SKM-1 (cell line): ENCODE results near the gene CXCL17.

Experiments used
- DNase-seq: peaks from one replicate; lab custom pipeline; 2025; ENCODE audit not compliant: unreplicated experiment; lab: John Stamatoyannopoulos, UW

Gene CXCL17

GRCh38 chr19:42424712-42425131 lies 18.0 kb downstream of the CXCL17 start:
- DNase-seq, result no peak

GRCh38 chr19:42424345-42424707 lies 18.4 kb downstream of the CXCL17 start:
- DNase-seq, result no peak

- peak; percentile 60 for DNase-seq
Measured at GRCh38 chr19:42423462-42424344, 19.0 kb downstream of the CXCL17 start.

DNA sequence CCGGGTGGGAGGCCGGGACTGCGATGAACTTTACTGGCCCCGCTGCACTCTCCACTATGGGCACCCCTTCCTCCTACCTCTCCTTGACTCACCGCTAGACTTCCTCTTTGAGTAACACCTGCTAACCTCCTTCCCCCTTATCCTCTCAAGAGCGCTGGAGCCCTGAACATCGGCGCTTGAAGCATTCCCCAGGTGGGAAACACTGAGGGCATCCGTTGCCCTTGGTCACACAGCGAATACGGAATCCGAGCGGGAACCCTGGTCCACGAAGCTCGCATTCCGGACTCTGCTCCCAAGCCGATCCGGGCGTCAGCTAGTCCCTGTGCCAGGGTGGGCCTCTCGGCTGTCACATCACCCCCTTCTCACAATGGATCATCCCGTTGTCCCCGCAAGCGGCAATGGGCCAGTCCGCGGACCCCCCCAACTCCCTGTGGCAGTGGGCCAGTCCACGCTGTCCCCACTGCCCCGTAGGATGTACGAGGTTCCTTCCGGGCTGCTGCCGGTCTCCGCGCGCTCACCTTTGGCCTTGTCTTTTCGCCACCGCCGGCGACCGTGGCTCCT lies 19.8 kb downstream of the CXCL17 start:
- DNase-seq, result no peak

DNA sequence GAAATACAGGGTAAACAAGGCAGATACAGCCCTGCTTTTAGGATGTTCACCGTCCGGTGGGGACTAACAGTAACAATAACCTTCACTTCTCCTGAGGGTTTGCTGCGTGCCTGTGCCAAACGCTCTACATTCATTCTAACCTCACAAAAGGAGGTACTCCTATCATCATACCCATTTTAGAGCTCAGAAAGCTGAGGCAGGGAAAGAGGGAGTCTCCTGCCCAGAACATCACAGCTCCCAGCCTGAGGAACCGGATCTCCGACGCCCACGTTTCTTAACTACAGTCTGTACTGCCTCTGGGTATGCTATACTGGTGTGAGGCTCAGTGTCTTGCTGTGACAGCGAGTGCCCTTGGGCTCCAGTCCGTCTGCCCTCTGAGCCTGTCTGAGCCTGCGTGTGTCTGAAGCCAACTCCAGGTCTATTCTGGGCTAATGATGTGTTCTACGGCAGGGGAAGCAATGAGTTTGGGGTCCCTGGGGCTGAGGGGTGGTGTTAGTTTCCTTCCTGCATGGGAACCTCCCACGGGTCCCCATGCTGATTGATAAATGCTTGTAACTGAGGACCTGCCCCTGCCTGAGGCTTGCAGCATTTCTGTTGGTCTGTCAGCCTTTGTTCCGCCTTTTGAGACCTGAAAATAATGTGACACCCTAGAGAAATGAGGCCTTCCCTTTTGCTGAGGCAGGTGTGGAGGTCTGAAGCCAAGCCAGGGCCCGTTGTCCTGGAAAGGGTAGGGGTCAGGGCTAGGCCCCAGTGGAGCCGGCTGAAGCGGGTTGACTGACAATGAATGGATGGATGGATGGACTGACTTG lies 20.4 kb downstream of the CXCL17 start:
- DNase-seq, result no peak

GRCh38 chr19:42421591-42422031 lies 21.1 kb downstream of the CXCL17 start:
- DNase-seq, result no peak

DNA sequence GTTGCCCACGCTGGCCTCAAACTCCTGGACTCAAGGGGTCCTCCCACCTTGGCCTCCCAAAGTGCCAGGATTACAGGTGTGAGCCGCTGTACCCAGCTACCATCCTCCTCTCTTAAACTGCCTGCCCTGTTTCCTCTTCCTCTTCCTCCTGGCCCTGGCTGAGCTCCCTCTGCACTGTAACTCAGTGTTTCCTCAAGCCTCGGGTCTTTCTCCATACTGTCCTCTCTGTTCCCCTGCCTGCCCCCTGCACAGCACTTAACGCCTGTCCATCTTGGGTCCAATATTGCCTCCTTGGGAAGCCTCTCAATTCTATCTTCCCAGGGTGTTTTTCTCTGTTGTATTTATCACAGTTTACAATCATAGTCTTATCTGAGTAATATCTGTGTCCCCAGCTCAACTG lies 21.6 kb downstream of the CXCL17 start:
- DNase-seq, result no peak

DNA sequence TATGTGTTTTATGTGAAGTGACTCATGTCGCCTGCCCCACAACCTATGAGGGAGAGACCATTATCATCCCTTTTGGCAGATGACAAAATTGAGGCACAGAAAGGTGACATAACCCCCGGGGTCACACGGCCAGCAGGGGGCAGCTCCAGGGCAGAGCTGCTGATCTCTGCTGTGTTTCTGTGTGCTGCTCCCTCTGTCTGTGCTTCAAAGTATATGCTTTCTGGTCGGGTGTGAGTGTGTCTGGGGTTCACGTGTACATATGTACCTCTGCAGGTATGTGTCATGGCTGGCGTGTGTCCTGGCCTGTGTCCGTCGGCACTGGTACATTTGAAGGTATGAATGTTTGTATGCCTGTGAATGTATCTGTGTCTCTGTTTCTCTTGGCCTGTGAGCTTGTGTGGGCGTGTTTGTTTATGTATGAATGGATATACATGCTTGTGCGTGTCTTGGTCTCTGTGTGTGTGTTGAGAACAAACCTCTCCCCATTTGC lies 22.6 kb downstream of the CXCL17 start:
- DNase-seq, result no peak

GRCh38 chr19:42419309-42419708 lies 23.4 kb downstream of the CXCL17 start:
- DNase-seq, result no peak

GRCh38 chr19:42412661-42413076 lies 30.1 kb downstream of the CXCL17 start:
- no peak for DNase-seq

DNA sequence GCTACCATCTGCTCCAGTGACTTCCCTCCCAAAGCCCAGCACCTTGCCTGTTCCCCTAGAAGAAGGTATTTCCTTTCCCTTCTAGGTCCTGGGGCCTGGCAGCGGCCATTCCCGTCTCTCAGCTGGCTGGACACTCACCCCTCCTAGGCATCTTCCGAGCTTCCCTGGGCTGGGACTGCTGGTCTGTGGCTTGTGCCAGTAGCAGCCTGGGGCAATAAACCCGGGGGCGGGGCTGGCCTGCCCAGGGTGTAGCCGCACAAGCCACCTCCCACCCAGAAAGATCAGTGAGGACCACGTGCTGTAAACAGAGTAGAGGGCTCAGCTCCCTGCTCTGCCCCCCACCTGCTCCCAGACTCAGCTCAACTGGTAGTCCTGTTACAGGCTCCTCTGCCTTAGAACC lies 30.5 kb downstream of the CXCL17 start:
- no peak for DNase-seq

- DNase-seq, result no peak
Measured at GRCh38 chr19:42411581-42412178, 31.1 kb downstream of the CXCL17 start.

DNA sequence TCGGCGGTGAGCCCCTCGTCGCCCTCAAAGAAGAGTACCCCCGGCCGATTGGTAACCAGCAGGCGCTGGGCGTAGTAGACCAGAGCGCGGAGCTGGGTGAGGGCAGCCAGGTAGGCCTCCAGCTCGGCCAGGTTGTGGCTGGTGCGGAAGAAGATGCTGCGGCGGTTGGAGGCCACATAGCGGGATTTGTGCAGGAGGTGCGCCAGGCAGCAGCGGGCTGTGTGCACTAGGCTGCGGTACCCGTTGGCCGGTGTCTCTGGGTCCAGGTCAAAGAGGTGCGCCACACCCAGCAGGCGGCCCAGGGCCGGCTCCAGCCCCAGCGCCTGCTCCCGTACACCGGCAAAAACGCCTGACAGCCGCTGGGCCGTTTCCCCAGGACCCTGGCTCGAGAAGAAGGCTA lies 32.4 kb downstream of the CXCL17 start:
- DNase-seq, result no peak

- no peak for DNase-seq
Measured at GRCh38 chr19:42409477-42409876, 33.3 kb downstream of the CXCL17 start.

GRCh38 chr19:42407816-42408175 lies 35.0 kb downstream of the CXCL17 start:
- DNase-seq, result no peak

- no peak for DNase-seq
Measured at GRCh38 chr19:42407085-42407815, 35.5 kb downstream of the CXCL17 start.

- DNase-seq, result no peak
Measured at GRCh38 chr19:42406111-42406510, 36.6 kb downstream of the CXCL17 start.

- no peak for DNase-seq
Measured at GRCh38 chr19:42403586-42403985, 39.2 kb downstream of the CXCL17 start.

DNA sequence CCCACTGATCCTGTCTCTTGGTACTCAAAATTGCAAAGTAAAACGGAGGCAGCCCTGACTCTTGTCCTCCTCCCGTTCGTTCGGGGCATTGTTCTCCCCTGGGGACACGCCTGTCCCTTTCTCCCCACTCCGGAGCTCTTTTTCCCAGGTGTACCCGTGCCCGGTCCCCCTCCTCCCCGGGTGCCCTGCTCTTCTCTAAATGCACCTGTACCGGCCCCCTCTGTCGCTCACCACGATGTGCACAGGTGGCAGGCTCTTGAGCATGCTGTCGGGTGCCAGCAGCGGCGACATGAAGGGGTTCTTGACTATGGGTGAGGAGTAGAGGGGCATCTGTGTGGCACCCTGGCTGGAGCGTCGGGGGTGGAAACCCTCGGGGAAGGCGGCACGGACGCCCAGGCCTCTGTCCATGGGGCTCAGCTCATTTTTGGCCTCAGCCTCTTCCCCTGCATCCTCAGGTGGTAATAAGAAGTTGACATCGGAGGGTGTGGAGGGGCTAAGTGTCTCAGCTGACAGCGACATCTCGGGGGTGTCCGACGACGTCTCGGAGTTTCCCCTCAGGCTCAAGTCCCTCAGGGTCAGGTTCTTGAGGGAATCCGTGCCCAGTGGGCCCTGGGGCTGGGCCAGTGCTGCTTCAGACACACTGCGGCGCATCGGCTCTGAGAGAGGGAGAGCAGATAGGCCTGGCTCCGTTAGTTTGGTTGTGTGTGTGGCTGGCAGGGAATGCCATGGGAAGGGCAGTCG lies 40.2 kb downstream of the CXCL17 start:
- DNase-seq, result no peak
